SK-N-SH treated with all-trans-retinoic acid at 6 μM for 48 hours (cell line): ENCODE measurements around the gene SDK1.

Experiments used
- ATAC-seq: fragments of 200-7000 bp; cut with Tn5 transposase; 3 replicates; pipeline ENCODE4 v1.9.1; 2020; ENCODE audit warnings: mild to moderate bottlenecking, moderate library complexity
- BACH2 ChIP-seq: fragments of 250-450 bp; sonication (Bioruptor Pico); IDR thresholded peaks from 2 replicates; pipeline ENCODE4 v1.9.0; 2021; ENCODE audit warnings: mild to moderate bottlenecking, borderline replicate concordance
- CREB5 ChIP-seq: fragments of 250-450 bp; sonication (Bioruptor Pico); IDR thresholded peaks from 2 replicates; pipeline ENCODE4 v1.5.1; 2020; ENCODE audit warnings: low read depth, mild to moderate bottlenecking, moderate library complexity
- CSDC2 ChIP-seq: fragments of 250-450 bp; sonication (Bioruptor Pico); IDR thresholded peaks from 2 replicates; pipeline ENCODE4 v1.5.0; 2020; ENCODE audit warnings: mild to moderate bottlenecking, moderate library complexity
- ESRRG ChIP-seq: fragments of 250-450 bp; sonication (Bioruptor Pico); IDR thresholded peaks from 2 replicates; pipeline ENCODE4 v1.6.1; 2021; ENCODE audit warnings: mild to moderate bottlenecking
- GLIS3 ChIP-seq: fragments of 250-450 bp; sonication (Bioruptor Pico); IDR thresholded peaks from 2 replicates; pipeline ENCODE4 v1.5.0; 2020; ENCODE audit warnings: mild to moderate bottlenecking, moderate library complexity
- ISL1 ChIP-seq: fragments of 250-450 bp; sonication (Bioruptor Pico); IDR thresholded peaks from 2 replicates; pipeline ENCODE4 v2.1.2; 2022; ENCODE audit warnings: mild to moderate bottlenecking, moderate library complexity
- OSR1 ChIP-seq: fragments of 250-450 bp; sonication (Bioruptor Pico); IDR thresholded peaks from 2 replicates; pipeline ENCODE4 v1.8.0; 2022; ENCODE audit warnings: moderate library complexity, mild to moderate bottlenecking, inconsistent platforms
- PPARA ChIP-seq: fragments of 250-450 bp; sonication (Bioruptor Pico); IDR thresholded peaks from 2 replicates; pipeline ENCODE4 v1.5.0; 2020; ENCODE audit warnings: mild to moderate bottlenecking, borderline replicate concordance
- RARB ChIP-seq: fragments of 250-450 bp; sonication (Bioruptor Pico); IDR thresholded peaks from 2 replicates; pipeline ENCODE4 v1.8.0; 2021; ENCODE audit warnings: mild to moderate bottlenecking, moderate library complexity
- SNAI2 ChIP-seq: fragments of 250-450 bp; sonication (Bioruptor Pico); IDR thresholded peaks from 2 replicates; pipeline ENCODE4 v1.5.0; 2020; ENCODE audit warnings: mild to moderate bottlenecking, moderate library complexity
- TCF4 ChIP-seq: fragments of 250-450 bp; sonication (Bioruptor Pico); IDR thresholded peaks from 2 replicates; pipeline ENCODE4 v1.8.0; 2021; ENCODE audit warnings: mild to moderate bottlenecking, moderate library complexity, borderline replicate concordance
- TOX ChIP-seq: fragments of 250-450 bp; sonication (Bioruptor Pico); IDR thresholded peaks from 2 replicates; pipeline ENCODE4 v1.8.0; 2021; ENCODE audit warnings: mild to moderate bottlenecking, moderate library complexity, borderline replicate concordance
- TSHZ2 ChIP-seq: fragments of 250-450 bp; sonication (Bioruptor Pico); IDR thresholded peaks from 2 replicates; pipeline ENCODE4 v1.5.0; 2020; ENCODE audit warnings: mild to moderate bottlenecking, moderate library complexity
- ZC3H10 ChIP-seq: fragments of 250-450 bp; sonication (Bioruptor Pico); IDR thresholded peaks from 2 replicates; pipeline ENCODE4 v1.5.1; 2021; ENCODE audit warnings: mild to moderate bottlenecking, moderate library complexity
- ZFP3 ChIP-seq: fragments of 250-450 bp; sonication (Bioruptor Pico); IDR thresholded peaks from 2 replicates; pipeline ENCODE4 v1.5.0; 2020; ENCODE audit warnings: mild to moderate bottlenecking, moderate library complexity
- ZFP30 ChIP-seq: fragments of 450-650 bp; formaldehyde crosslinking; IDR thresholded peaks from 2 replicates; pipeline ENCODE4 v1.5.0; 2022; ENCODE audit warnings: mild to moderate bottlenecking, moderate library complexity
- ZNF565 ChIP-seq: fragments of 450-650 bp; formaldehyde crosslinking; conservative IDR thresholded peaks from 2 replicates; pipeline ENCODE4 v1.5.0; 2020; ENCODE audit warnings: low read depth, mild to moderate bottlenecking, moderate library complexity
- ZNF70 ChIP-seq: fragments of 450-650 bp; formaldehyde crosslinking; IDR thresholded peaks from 2 replicates; pipeline ENCODE4 v1.5.0; 2020; ENCODE audit warnings: mild to moderate bottlenecking, moderate library complexity
- TF ChIP-seq, protein P1 (sequence below): fragments of 250-450 bp; sonication (Bioruptor Pico); IDR thresholded peaks from 2 replicates; pipeline ENCODE4 v1.8.0; 2021; ENCODE audit warnings: low read depth, mild to moderate bottlenecking, moderate library complexity, borderline replicate concordance
- TF ChIP-seq, protein P2 (sequence below): fragments of 250-450 bp; sonication (Bioruptor Pico); IDR thresholded peaks from 2 replicates; pipeline ENCODE4 v1.8.0; 2020; ENCODE audit warnings: mild to moderate bottlenecking, moderate library complexity, borderline replicate concordance
- TF ChIP-seq, protein P3 (sequence below): fragments of 250-450 bp; sonication (Bioruptor Pico); IDR thresholded peaks from 2 replicates; pipeline ENCODE4 v1.5.1; 2021; ENCODE audit warnings: mild to moderate bottlenecking, moderate library complexity

SDK1 gene

DNA sequence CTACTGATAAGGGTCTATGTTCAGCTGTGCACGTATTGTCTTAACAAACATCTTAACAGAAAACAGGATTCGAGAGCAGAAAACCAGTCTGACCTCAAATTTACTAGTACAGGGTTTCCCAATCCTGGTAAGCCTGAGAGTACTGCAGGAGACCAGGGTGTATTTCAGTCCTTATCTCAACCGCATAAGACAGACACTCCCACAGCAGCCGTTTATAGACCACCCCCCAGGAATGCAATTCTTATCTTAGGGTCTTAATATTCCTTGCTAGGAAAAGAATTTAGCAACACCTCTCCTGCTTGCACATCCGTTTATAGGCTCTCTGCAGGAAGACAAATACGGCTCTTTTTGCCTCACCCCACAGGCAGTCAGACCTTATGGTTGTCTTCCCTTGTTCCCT is 277.3 kb downstream of the SDK1 start:
- no peak for ATAC-seq
- TF ChIP-seq ZNF565 (CRISPR knock-in tag) (no peak), GLIS3 (CRISPR knock-in tag) (no peak), CSDC2 (CRISPR knock-in tag) (no peak), ESRRG (CRISPR knock-in tag) (no peak), TCF4 (CRISPR knock-in tag) (no peak), ISL1 (CRISPR knock-in tag) (no peak), OSR1 (CRISPR knock-in tag) (no peak), PPARA (CRISPR knock-in tag) (no peak), ZFP30 (CRISPR knock-in tag) (no peak), CREB5 (CRISPR knock-in tag) (no peak), ZFP3 (CRISPR knock-in tag) (no peak), TOX (CRISPR knock-in tag) (no peak), BACH2 (CRISPR knock-in tag) (no peak), TSHZ2 (CRISPR knock-in tag) (no peak), SNAI2 (CRISPR knock-in tag) (no peak)
- TF ChIP-seq, protein P1, sequence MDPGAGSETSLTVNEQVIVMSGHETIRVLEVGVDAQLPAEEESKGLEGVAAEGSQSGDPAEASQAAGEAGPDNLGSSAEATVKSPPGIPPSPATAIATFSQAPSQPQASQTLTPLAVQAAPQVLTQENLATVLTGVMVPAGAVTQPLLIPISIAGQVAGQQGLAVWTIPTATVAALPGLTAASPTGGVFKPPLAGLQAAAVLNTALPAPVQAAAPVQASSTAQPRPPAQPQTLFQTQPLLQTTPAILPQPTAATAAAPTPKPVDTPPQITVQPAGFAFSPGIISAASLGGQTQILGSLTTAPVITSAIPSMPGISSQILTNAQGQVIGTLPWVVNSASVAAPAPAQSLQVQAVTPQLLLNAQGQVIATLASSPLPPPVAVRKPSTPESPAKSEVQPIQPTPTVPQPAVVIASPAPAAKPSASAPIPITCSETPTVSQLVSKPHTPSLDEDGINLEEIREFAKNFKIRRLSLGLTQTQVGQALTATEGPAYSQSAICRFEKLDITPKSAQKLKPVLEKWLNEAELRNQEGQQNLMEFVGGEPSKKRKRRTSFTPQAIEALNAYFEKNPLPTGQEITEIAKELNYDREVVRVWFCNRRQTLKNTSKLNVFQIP (CRISPR knock-in tag): no peak
- TF ChIP-seq, protein P2, sequence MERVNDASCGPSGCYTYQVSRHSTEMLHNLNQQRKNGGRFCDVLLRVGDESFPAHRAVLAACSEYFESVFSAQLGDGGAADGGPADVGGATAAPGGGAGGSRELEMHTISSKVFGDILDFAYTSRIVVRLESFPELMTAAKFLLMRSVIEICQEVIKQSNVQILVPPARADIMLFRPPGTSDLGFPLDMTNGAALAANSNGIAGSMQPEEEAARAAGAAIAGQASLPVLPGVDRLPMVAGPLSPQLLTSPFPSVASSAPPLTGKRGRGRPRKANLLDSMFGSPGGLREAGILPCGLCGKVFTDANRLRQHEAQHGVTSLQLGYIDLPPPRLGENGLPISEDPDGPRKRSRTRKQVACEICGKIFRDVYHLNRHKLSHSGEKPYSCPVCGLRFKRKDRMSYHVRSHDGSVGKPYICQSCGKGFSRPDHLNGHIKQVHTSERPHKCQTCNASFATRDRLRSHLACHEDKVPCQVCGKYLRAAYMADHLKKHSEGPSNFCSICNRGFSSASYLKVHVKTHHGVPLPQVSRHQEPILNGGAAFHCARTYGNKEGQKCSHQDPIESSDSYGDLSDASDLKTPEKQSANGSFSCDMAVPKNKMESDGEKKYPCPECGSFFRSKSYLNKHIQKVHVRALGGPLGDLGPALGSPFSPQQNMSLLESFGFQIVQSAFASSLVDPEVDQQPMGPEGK: no peak

DNA sequence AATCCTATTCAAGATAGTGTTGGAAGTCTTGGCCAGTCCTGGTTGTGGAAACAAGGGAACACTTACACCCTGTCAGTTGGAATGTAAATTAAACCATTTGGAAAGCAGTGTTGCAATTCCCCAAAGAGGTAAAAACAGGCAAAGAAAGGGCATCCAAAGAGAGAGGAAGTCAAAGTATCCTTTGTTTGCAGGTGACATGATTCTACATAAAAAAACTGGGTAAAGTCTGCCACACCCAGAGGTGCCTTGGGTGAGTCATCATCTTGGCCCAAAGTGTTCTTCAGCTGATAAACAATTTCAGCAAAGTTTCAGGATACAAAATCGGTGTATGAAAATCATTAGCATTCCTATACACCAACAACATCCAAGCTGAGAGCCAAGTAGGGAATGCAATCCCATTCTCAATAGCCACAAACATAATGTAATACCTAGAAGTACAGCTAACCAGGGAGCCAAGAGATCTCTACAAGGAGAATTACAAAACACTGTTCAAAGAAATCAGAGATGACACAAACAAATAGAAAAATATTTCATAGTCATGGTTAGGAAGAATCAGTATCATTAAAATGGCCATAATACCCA is 278.7 kb downstream of the SDK1 start:
- ATAC-seq: no peak
- no peak for TF ChIP-seq ZC3H10 (CRISPR knock-in tag)
- TF ChIP-seq ISL1 (CRISPR knock-in tag): no peak
- TF ChIP-seq RARB (CRISPR knock-in tag): no peak
- TF ChIP-seq TSHZ2 (CRISPR knock-in tag): no peak
- no peak for TF ChIP-seq ESRRG (CRISPR knock-in tag)
- no peak for TF ChIP-seq ZNF565 (CRISPR knock-in tag)
- TF ChIP-seq CREB5 (CRISPR knock-in tag): no peak
- TF ChIP-seq TOX (CRISPR knock-in tag): no peak
- no peak for TF ChIP-seq SNAI2 (CRISPR knock-in tag)
- no peak for TF ChIP-seq GLIS3 (CRISPR knock-in tag)
- no peak for TF ChIP-seq ZNF70 (CRISPR knock-in tag)
- TF ChIP-seq ZFP3 (CRISPR knock-in tag): no peak
- no peak for TF ChIP-seq BACH2 (CRISPR knock-in tag)
- TF ChIP-seq, protein P3, sequence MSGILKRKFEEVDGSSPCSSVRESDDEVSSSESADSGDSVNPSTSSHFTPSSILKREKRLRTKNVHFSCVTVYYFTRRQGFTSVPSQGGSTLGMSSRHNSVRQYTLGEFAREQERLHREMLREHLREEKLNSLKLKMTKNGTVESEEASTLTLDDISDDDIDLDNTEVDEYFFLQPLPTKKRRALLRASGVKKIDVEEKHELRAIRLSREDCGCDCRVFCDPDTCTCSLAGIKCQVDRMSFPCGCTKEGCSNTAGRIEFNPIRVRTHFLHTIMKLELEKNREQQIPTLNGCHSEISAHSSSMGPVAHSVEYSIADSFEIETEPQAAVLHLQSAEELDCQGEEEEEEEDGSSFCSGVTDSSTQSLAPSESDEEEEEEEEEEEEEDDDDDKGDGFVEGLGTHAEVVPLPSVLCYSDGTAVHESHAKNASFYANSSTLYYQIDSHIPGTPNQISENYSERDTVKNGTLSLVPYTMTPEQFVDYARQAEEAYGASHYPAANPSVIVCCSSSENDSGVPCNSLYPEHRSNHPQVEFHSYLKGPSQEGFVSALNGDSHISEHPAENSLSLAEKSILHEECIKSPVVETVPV (CRISPR knock-in tag): no peak
- TF ChIP-seq, protein P1 (CRISPR knock-in tag): no peak
- no peak for TF ChIP-seq PPARA (CRISPR knock-in tag)
- no peak for TF ChIP-seq ZFP30 (CRISPR knock-in tag)
